Smooth muscle cell (in vitro differentiated cells): Measurements from ENCODE around the gene NXNL2. TPM values are rescaled to one million over a fixed set of nuclear protein-coding genes. Genes with fewer than 3 reads are reported as not detected.
A peak's percentile ranks its signal among the peaks of the same experiment; 100 is the strongest.

Source experiments
- DNase-seq: peaks from one replicate; lab custom pipeline; 2025; ENCODE audit not compliant: unreplicated experiment; lab: John Stamatoyannopoulos, UW
- H2AFZ ChIP-seq: fragments of 200-600 bp; sonication (generic); 2 replicates; pipeline ENCODE4 v1.6.0; 2016; ENCODE audit warnings: antibody characterized with exemption, low read depth, mild to moderate bottlenecking
- H3F3A ChIP-seq: fragments of 200-600 bp; sonication (generic); 2 replicates; pipeline ENCODE4 v1.6.0; 2017; ENCODE audit warnings: antibody characterized with exemption, low read depth
- H3K27ac ChIP-seq: fragments of 200-600 bp; sonication (generic); 2 replicates; pipeline ENCODE4 v1.5.1; 2016; ENCODE audit warnings: low read depth, mild to moderate bottlenecking
- H3K27me3 ChIP-seq: fragments of 200-600 bp; sonication (generic); 2 replicates; pipeline ENCODE4 v1.6.1; 2016; ENCODE audit warnings: low read depth, mild to moderate bottlenecking
- H3K36me3 ChIP-seq: fragments of 200-600 bp; sonication (generic); 2 replicates; pipeline ENCODE4 v1.5.1; 2016; ENCODE audit warnings: low read depth
- H3K4me1 ChIP-seq: fragments of 200-600 bp; sonication (generic); 2 replicates; pipeline ENCODE4 v1.5.1; 2016; ENCODE audit warnings: low read depth
- H3K4me2 ChIP-seq: fragments of 200-600 bp; sonication (generic); 2 replicates; pipeline ENCODE4 v1.6.0; 2016; ENCODE audit warnings: mild to moderate bottlenecking
- H3K4me3 ChIP-seq: fragments of 200-600 bp; sonication (generic); 2 replicates; pipeline ENCODE4 v1.5.1; 2016; ENCODE audit warnings: mild to moderate bottlenecking
- H3K79me2 ChIP-seq: fragments of 200-600 bp; sonication (generic); 2 replicates; pipeline ENCODE4 v1.6.0; 2016; ENCODE audit warnings: low read depth, mild to moderate bottlenecking
- H3K9ac ChIP-seq: fragments of 200-600 bp; sonication (generic); 2 replicates; pipeline ENCODE4 v1.6.0; 2016; ENCODE audit warnings: low read depth
- H3K9me3 ChIP-seq: fragments of 200-600 bp; sonication (generic); replicated peaks from 2 replicates; pipeline ENCODE4 v1.5.1; 2016; ENCODE audit warnings: low read depth
- H4K20me1 ChIP-seq: fragments of 200-600 bp; sonication (generic); 2 replicates; pipeline ENCODE4 v1.6.0; 2016; ENCODE audit warnings: low read depth
- WGBS: methylation state at CpG from one replicate; pipeline ENCODE4 v1.1.7; 2016; ENCODE audit warnings: low lambda C conversion rate; 5-methylcytosine and 5-hydroxymethylcytosine counted together
- polyA plus RNA-seq: library from polyadenylated mRNA; unstranded; fragments of >200 nt; fragmentation: Nextera tagmentation; extraction: Ambion mirVana; gene quantifications from 2 replicates; pipeline ENCODE4 v1.2.1, GENCODE V29; 2016
- total RNA-seq: library from RNA; depleted of rRNA; stranded (reverse); fragments of >200 nt; gene quantifications from 2 replicates; pipeline ENCODE4 v1.2.3, GENCODE V29; 2014
- TF ChIP-seq, protein P1 (sequence below): fragments of 200-600 bp; sonication (generic); IDR thresholded peaks from 2 replicates; pipeline ENCODE4 v1.5.1; 2017; ENCODE audit warnings: borderline replicate concordance, mild to moderate bottlenecking, antibody characterized with exemption; ENCODE audit not compliant: insufficient read depth, poor library complexity, severe bottlenecking

NXNL2 gene
- total and polyA plus RNA-seq, 2 experiments from 2014 or later = 0.24 to 0.36 TPM

DNA sequence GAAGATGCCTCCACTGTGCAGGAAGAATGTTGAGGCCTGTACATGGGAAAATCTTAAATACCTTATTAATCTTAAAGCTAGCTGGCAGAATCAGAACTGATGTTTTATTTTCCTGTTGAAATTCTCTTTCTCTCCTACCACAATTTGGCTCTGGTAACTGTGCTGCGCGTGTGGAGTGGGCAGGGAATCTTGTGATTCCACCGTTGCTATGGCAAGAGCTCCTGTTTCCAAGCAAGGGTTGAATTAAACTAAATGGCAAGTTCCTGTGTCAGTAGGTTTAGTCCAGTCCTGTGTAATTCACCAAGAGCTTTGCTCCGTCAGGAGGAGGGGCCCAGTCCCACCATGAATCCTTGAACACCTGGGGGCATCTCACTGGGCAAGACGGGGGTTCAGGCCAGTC, 36.4 kb downstream of the NXNL2 start:
- 90% methylated on average over 5 of the region's 5 CpGs for WGBS
- DNase-seq = no peak

GRCh38 chr9:88572684-88573083, 37.7 kb downstream of the NXNL2 start:
- no peaks in the 10 kb centered on the region for H3K9me3 ChIP-seq
- H3K27ac ChIP-seq = no peak overlapping the region
- no peaks in the 10 kb centered on the region for H3K36me3 ChIP-seq
- peaks cover 3% of the 10 kb centered on the region for H3K4me1 ChIP-seq
- no peak for DNase-seq
- TF ChIP-seq, protein P1, sequence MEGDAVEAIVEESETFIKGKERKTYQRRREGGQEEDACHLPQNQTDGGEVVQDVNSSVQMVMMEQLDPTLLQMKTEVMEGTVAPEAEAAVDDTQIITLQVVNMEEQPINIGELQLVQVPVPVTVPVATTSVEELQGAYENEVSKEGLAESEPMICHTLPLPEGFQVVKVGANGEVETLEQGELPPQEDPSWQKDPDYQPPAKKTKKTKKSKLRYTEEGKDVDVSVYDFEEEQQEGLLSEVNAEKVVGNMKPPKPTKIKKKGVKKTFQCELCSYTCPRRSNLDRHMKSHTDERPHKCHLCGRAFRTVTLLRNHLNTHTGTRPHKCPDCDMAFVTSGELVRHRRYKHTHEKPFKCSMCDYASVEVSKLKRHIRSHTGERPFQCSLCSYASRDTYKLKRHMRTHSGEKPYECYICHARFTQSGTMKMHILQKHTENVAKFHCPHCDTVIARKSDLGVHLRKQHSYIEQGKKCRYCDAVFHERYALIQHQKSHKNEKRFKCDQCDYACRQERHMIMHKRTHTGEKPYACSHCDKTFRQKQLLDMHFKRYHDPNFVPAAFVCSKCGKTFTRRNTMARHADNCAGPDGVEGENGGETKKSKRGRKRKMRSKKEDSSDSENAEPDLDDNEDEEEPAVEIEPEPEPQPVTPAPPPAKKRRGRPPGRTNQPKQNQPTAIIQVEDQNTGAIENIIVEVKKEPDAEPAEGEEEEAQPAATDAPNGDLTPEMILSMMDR = no peak
- no peaks in the 10 kb centered on the region for H3K27me3 ChIP-seq
- no peaks in the 10 kb centered on the region for H4K20me1 ChIP-seq
- no peak overlapping the region for H3K4me3 ChIP-seq
- WGBS = 94% methylated on average over 7 of the region's 7 CpGs
- H3F3A ChIP-seq = no peaks in the 10 kb centered on the region
- H3K9ac ChIP-seq = no peak overlapping the region
- H3K4me2 ChIP-seq = no peak overlapping the region
- no peak overlapping the region for H2AFZ ChIP-seq
- no peaks in the 10 kb centered on the region for H3K79me2 ChIP-seq

More for the DNA sequence above, 36.4 kb downstream of the NXNL2 start:
- Histone ChIP-seq H4K20me1 (no peaks in the 10 kb centered on the region), H3K79me2 (no peaks in the 10 kb centered on the region), H3K4me1 (peaks cover 3% of the 10 kb centered on the region), H3F3A (no peaks in the 10 kb centered on the region), H2AFZ (no peak overlapping the region), H3K27ac (no peak overlapping the region), H3K4me3 (no peak overlapping the region), H3K9ac (no peak overlapping the region), H3K27me3 (no peaks in the 10 kb centered on the region), H3K4me2 (no peak overlapping the region), H3K36me3 (no peaks in the 10 kb centered on the region), H3K9me3 (no peaks in the 10 kb centered on the region)
- TF ChIP-seq, protein P1 = no peak

- TF ChIP-seq, protein P1 = no peak
- Histone ChIP-seq H3K27ac (no peak overlapping the region), H3K27me3 (no peaks in the 10 kb centered on the region), H3K36me3 (no peaks in the 10 kb centered on the region), H2AFZ (peak overlapping the region; percentile 38), H4K20me1 (no peaks in the 10 kb centered on the region), H3K9ac (no peak overlapping the region), H3F3A (no peaks in the 10 kb centered on the region), H3K4me3 (no peak overlapping the region), H3K4me2 (peak overlapping the region; percentile 76), H3K4me1 (peaks cover 3% of the 10 kb centered on the region), H3K79me2 (no peaks in the 10 kb centered on the region), H3K9me3 (no peaks in the 10 kb centered on the region)
- DNase-seq = no peak
- WGBS = 7% methylated on average over 7 of the region's 7 CpGs
Observed at GRCh38 chr9:88574953-88575352, 40.0 kb downstream of the NXNL2 start.
